Suprapubic skin (tissue), 4 donors: ENCODE measurements around the gene LCN15.

ENCODE experiments used
- POLR2A ChIP-seq, 2 donors: fragments of 450-650 bp; IDR thresholded peaks; one replicate each; pipeline ENCODE4 v1.6.1; 2017; ENCODE audit warnings: antibody characterized with exemption in 2 of 2, mild to moderate bottlenecking in 2 of 2, moderate library complexity in 2 of 2
- POLR2AphosphoS5 ChIP-seq, 3 donors: sonication (generic); formaldehyde crosslinking; IDR thresholded peaks; one replicate each; pipeline ENCODE4 v1.6.1; 2017; ENCODE audit warnings: antibody characterized with exemption in 3 of 3

DNA sequence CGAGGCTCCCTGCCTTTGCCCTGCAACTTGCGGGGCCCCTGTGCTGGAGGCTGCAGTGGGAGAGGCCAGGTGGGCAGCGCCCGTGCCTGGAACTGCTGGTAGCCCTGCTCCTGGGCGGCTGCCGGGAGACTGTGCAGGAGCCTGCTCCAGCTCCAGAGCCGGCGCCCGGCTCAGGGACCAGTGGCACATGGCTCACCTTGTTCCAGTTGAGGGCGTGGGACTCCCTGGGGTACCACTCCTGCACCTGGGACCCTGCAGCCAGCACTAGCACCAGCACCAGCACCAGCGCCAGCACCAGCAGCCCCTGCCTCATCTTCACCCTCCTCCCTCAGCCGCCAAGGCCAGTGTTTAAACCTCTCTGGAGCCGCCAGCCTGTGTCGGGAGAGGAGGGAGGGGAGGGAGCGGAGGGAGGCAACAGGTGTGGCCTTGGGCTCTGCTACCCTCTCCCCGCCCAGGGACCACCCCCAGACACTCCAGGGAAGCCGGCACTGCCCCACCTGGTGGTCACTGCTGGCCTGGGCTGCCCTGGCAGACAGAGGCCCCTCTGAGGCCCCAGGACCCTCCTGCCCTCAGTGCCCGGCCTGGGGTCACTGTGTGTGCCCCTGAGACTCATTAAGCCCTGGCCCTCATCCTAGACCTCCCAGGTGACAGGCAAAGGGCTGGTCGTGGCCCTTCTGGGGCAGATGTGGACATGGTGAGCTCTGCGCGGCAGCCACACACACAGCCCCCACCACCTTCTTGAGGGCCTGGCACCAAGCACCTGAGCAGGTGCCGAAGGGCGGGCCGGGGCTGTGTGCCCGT lies 21.5 kb downstream of the LCN15 start, which contains the start of gene LCN10:
- no peak for TF ChIP-seq POLR2A (IDR thresholded peaks at IDR 0.05)
- TF ChIP-seq POLR2AphosphoS5 (IDR thresholded peaks at IDR 0.05): no peak
